D341Med (cell line): Measurements from ENCODE around the gene EPB41L1.
A peak's percentile ranks its signal among the peaks of the same experiment; 100 is the strongest.
"Not testable (repeated sequence)": the region's sequence is repeated elsewhere in the genome, so short reads cannot be mapped to it uniquely, and the experiment has no call there.

ENCODE experiments used
- DNase-seq: peaks from one replicate; pipeline ENCODE4 v3.0.0; 2012; ENCODE audit warnings: low spot score

The EPB41L1 gene

DNA sequence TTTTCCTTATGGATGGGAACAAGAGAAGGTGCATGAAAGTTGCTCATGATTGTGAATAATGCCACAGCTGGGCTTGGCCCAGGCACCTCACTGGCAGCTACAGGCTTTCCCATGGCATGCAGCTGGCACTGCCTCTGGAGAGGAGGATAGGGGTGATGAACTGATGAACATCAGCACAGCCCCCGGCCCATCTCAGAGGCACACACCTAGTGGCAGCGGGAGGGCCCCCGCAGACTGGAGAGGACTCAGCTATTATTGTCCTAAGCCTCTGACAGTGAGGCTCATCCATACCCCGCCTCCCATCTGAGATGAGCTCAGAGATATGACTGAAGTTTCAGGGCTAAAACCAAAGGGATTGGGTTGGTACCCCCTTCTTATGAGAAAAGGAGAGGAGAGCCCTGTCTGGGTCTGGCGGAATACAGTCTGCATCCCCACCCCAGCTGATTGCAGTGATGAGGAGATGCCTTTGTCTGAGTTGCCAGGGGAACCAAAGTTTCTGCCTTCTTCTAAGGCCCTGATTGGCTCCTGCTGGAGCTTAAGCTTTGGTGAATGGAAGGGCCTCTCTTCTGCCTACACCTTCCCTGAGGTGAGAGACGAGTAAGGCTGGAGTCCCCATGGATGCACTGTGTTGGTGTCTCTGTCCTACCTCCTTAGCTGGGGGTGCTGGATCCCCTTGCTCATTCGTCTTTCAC, 27.6 kb upstream of the EPB41L1 start:
- no peak for DNase-seq

DNA sequence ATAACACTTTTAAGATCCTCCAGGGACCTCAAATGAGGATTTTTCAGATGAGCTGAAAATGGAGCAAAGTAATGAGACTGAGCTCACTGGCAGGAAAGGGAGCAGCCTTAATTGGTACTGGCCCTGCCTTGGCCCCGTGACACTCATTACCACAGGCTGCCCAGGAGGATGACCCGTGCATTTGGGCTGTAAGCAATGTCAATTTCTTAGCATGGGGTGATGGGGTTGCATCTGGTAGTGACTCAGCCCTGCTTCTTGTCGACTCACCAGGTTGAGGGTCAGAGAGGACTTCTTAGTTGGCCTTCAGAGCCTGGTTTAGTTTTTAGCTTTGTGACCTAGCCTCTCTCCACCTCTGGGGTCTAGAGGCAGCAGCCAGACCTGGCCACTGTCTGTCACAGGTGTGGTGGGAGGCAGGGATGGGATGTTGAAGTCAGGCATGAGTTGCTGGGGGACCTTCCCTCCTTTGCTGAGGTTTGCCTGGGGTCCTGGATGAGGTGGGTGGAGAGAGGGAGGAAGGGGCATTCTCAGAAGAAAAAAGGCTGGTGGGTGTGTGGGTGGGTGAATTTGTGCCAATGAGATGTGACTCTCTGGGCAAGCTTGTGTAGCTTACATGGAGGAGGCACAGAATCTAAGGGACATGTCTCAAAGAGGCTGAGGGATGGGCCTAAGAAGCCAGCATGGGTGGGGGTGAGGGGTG, 25.9 kb upstream of the EPB41L1 start:
- DNase-seq = no peak

DNA sequence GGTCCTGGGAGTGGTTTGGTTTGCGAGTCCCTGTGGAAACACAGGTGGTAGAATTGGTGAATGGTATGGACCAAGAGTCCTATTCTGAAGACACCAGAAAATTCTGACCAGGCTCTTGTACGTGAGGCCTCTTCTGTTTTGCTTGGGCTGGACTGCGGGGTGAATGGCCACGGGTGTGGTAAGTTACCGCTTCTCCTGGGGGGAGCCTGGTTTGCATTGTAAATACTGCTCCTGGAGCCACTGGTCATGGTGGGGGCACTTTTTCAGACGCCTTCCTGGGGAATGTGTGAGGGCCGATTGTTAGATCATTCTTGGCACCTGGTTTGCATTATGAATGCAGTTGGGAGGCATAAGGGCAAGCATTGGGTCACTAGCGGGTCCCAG, 25.4 kb upstream of the EPB41L1 start:
- no peak for DNase-seq

DNA sequence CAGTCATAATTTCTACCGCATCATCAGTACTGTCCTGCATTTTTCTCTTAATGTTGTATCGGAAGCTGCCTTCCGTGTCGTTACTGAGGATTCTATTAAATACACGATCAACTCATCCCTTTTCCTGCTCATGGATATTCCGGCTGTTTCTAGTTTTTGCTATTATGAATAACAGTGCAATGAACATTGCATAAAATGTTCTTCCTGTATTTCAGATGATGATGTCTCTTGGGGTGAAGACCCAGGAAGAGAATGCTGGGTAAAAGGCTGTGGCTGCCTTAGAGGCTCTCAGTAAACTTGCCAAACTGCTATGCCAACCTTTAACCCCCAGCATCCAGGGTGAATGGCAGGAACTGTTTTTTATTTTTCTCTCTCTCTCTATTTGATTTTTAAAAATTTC, 24.1 kb upstream of the EPB41L1 start:
- DNase-seq = no peak

DNA sequence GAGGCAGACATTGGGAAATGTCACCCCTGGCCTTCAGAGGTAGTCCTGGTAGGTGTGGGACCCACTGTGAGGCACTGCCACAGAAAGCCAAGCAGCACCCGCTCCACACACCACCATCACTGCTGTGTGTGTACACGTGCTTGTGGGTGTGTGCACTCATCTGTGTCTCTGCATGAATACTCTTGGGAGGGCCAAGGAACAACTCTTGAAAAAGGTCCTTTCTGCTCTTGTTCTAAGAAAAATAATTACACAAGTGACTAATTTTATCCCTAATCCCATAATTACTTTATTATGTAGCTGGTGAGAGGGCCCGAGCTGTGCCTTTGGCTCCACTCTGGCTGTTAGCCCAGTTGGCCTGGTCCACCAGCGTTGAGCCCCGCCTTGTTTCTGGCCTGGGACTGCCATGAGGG, 21.7 kb upstream of the EPB41L1 start:
- peak; percentile 78 for DNase-seq

DNA sequence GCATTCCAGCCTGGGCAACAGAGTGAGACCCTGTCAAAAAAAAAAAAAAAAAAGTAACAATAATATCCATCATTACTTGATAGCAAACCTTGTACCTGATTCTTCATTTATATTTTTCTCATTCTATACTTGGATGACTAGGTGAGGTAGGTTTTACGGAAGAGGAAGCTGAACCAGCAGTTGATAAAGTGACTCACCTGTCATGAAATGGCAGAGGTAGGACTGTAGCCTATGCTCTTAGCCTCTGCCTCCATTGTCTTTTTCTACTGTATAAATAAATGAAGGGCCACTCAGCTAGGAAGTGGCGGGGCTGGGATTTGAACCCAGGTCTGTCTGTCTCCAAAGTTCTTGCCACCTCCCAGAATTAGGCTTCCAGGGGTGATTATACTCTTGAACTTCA, 20.7 kb upstream of the EPB41L1 start:
- no peak for DNase-seq

DNA sequence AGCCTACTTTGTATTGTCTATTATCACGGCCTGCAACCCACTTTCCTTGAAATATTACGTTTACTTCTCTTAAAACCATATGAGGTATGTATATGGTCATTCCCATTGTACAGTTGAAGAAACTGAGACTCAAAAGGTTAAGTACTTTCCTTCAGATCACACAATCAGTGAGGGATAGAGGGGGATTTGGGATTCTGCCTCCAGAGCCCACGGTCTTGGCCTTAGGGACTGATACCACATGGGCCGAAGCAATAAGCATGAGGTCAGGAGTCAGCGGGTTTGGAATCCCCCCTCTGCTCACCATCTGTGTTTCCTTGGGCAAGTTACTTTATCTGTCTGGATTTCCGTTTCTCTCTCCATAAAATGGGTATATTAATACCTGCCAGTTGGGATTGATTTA, 19.4 kb upstream of the EPB41L1 start:
- DNase-seq = no peak

DNA sequence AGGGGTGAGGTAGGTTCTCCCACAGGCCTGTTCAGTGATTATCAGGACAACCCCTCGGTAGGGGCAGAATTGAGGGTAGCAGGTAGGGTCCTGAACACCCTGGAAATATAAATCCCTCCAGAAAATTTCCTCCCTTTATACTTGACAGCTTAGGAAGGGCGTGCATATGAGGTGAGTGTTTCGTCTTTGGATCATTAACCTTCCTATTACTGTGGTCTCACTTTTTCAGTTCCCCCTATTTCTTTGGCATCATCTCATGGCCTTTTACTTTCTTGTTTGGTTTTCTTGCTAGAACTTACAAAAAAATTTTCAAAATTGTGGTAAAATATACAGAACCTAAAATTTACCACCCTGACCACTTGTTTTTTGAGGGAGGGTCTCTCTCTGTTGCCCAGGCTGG, 18.7 kb upstream of the EPB41L1 start:
- DNase-seq = no peak

DNA sequence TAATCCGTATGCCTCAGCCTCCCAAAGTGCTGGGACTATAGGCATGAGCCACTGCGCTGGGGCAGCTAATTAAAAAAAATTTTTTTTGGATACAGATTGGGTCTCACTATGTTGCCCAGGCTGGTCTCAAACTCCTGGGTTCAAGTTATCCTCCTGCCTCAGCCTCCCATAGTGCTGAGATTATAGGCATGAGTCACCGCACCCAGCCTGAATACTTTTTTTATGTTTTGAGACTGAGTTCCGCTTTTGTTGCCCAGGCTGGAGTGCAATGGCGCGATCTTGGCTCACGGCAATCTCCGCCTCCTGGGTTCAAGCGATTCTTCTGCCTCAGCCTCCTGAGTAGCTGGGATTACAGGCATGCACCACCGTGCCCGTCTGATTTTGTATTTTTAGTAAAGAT, 17.2 kb upstream of the EPB41L1 start:
- not testable (repeated sequence) for DNase-seq

DNA sequence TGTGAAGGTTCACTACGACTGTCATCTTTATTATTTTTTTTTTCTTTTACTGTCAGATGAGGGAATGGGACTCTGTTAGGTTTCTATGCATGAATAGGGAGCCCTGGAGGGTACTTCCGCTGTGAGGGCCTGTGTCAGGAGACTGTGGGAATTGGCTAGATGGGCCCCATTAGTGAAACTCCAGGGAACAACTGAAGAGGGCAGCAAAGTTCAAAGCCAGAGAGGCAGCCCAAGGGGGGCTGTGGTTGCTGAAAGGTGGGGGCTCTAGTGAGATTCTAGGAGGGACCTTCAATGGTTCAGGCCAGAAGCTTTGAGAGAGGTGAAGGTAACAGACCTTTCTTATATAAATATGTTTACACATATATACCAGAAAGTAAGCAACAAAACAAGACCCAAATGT, 13.2 kb upstream of the EPB41L1 start:
- no peak for DNase-seq

DNA sequence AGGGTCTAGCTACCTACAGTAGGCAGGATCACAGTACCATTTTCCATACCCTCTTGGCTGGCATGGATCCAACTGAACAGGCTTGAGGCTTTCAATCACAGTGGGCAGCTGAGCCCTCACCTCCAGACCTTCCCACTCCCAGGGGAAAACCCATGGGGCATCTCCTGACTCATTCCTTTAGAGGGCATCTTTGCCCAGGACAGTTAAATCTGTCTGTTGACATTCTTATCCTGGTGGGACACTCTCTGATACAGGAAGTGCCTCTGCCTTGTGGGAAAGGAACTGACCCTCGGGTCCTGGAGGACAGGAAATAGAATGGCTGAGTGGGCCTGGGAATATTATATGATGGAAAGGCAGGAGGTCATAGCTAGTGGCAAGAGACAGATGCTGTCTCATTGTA, 10.2 kb upstream of the EPB41L1 start:
- DNase-seq = no peak

DNA sequence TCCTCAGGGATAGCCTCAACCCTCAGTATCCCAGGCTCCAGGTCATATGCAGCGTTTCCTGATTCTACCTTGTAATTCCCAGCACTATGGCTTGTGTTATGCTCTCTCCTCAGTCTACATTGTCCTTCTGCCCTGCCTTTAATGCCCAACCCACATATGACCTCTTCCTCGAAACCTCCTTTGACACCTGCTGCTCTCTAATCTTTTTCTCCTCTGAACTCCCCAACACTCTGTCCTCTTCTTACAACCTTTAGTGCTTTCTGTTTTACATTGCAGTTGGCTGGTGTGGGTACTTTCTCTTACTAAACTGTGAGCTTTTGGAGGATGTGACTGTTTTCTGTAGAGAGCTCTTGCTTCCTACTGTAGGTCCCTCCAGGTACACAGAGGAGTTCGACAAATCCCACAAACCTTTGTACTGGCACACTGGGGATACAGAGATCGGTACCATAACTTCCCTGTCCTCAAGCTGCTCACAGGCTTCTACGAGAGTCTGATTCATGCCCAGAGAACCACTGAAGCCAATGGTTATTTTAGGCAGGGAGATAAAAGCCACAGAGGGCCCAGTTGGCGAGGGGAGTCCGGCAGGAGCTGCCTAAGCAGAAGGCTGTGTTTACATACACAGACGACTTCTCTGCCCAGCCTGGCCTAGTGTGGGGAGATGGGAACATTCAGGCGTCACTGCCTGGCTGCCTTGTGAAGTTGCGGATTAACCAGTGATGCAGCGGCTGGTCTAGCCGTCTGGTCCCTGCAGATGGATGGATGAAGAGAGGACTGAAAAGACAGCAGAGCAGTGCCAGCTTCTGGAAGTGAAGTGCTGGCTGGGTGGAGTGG, 8.4 kb upstream of the EPB41L1 start:
- DNase-seq = peak; percentile 62

DNA sequence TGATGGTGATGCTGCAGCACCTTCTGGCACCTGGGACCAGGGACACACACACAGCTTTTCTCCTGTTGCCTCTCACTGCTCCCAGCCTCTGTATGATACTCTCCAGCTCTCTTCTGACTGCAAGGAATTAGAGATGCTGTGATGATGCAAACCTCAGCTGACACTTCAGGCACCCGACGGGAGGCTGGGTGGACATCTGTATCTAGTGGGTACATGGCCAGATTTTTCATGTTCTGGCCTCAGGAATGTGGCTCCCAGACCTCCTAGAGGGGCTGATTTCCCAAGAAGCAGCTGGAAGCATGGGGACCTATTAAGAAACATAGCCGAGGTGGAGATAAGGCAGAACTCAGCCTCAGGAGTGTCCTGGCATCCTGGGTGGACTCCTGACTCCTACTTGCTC, 6.8 kb upstream of the EPB41L1 start:
- no peak for DNase-seq

DNA sequence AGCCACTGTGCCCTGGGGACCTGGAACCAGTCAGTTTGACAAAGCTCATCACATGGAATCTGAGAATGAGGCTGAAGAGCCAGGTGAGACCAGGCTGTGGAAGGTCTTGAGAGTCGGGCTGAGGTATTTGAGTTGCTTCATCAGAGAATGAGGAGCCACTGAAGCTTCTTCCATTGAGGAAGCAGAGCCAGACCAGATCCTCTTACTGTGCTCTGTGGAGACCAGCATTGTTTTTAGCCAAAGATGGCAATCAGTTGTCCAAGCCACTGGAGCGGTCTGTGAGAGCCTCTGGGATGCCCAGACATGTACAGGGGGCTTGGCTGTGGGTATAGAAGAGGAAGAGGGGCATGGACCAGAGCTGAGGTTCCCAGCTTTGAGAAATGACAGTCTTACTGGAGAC, 6.1 kb upstream of the EPB41L1 start:
- no peak for DNase-seq

DNA sequence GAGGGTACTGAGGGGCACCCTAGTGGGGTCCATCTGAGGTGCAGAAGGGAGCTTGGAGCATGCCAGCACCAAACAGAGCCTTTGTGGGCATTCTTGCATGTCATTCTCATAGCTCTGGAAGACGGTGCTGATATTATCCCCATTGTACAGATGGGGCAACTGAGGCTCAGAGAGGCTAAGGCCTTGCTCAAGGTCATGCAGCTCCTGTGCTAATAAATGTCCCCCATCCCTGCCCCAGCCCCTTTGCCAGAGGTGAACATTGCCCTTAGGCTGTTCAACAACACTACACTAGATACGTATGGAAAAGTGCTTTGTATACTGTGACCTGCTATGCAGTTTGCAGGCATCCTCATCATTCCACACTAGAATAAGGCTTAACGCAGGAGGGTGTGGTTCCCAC, 5.5 kb upstream of the EPB41L1 start:
- no peak for DNase-seq

DNA sequence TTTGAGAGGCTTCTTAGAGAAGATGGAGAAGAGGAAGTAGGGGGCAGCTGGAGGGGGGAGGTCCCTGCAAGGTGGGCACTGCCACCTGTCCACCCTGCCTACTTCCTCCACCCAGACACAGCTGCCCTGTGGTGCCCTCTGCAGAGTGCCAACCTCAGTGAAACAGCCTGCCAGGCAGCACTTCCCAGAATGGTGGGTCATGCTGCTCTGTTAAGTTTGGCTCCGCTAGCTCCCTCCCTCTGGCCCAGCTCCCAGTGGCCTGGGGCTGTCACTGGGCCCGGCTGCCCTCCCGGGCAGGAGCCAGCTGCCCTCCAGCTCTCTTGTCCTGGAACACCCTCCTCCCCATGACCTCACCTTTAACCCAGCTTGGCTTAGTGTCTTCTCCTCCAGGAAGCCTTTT, 5.1 kb upstream of the EPB41L1 start:
- DNase-seq = no peak

DNA sequence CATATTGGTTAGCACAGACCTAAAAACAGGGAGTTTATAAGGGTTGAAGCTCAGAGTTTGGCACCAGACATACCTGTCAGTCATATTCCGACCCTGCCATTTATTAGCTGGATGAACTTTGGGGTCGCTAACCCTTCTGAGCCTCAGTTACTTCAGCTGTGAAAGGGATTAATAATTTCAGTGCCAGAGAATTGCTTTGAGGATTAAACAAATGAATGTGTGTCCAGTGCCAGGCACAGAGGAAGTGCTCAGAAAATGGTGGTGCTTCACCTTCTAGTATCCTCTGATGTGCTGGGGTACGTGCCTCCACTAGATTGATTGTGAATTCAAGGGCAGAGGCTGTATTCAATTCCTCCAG, 4.1 kb upstream of the EPB41L1 start:
- DNase-seq = no peak

DNA sequence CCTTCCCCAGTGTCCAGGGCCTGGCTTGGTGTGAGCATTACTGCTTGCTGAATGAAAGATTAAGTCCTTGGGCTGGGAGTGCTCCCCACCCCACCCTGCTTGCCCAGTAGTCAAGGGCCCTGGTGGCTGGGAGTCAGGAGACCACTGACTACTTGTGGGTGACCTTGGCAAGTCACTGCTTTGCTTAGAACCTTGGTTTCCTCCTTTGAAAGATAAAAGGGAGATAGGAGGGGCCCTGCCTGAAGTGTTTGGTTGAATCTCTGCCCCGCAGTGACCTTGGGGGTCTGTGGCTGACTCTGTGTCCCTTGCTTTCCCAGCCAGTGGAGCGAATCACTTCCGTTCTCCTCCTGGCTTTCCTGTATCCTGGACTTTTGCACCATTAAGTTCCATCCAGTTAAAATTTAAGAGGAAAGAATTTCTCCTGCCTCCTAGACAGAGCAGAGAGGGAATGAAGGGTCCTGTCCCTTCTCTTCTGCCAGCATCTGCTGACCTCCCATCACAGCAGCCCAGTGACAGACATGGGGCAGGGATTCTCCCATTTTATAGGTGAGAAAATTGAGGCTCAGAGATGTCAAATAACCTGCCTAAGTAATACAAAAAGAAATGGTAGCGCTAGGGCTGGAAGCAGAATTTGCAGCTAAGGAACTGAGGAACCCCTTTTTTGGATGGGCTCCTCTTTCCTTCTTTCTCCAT, 3.5 kb upstream of the EPB41L1 start:
- DNase-seq = no peak

DNA sequence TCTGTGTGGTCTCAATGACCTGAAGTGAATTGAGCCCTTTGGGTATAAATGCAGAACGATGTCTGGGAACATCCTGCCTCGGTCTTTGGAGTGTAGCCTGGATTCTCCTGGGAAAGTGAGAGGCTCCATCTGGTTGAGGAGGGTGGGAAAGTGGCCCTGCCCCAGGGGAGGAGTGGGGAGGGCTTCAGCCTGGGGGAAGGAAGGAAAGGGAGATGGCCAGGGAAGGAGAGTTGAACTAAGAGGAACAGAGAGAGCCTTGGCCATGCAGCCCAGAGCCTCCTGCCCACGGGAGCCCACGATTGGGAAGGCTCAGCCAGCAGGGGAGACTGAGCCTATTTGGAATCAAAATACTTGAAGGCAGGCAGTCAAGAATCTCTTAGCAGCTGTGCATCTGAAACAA, 2.3 kb upstream of the EPB41L1 start:
- no peak for DNase-seq

DNA sequence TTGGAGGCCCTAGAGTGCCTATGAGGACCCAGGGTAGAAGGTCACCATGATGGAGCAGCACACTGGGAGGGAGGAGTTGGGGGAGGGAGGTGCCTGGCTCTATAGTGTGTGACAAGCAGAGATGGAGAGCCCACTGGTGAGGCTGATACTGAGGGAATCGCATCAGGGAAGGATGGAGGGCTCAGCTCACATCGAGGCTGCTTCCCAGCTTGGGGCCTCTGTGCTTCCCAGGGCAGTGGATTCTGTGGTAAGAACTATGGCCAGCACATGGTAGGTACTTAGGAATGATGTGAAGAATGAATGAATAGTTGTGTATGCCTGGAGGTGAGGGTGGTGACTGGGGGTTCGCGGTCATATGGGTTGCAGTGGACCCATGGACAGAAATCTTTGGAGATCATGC, 1.3 kb upstream of the EPB41L1 start:
- no peak for DNase-seq

DNA sequence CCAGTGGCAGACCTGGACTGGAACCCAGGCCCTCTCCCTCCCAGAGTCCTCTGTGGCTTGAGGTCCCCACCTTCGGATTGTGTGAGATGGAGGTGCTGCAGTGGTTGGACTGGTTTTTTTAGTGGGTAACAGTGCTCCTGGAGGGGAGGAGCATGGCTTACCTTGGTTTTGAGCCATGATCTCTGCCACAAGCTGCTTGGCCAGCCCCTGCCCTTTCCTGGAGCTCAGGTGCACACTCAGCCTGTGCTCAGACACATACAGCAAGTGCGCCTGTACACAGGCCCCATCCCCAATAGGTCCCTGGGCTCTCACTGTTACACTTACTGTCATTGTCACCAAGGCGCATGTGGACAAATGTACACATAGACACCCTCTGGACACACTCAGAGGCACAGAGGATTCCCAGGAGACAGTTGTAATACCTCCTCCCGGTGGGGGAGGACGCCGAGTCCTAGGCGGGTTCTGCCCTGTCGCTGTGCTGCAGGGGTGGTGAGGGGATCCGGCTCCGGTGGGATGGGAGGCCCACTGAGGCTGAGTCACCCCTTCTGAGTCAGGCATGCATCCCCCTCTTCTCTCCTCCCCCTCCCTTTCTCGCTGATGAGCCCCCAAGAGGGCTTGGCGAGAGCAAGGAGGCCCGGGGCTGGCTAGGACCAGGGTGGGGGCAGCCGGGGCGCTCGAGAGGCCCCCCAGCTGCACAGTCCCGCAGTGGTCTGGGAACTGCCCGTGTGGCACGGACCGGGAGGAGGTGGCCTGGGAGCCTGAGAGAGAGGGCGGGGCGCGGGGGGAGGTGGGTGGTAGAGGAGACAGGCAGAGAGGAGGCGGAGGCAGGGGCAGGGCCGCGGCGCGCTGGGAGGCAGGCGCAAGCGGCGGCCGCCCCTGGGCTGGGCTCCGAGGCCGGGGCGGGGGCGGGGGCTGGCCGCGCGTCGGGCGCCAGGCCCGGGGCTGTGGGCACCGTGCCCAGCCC, 522 bp upstream of the EPB41L1 start:
- DNase-seq = peak; percentile 94

DNA sequence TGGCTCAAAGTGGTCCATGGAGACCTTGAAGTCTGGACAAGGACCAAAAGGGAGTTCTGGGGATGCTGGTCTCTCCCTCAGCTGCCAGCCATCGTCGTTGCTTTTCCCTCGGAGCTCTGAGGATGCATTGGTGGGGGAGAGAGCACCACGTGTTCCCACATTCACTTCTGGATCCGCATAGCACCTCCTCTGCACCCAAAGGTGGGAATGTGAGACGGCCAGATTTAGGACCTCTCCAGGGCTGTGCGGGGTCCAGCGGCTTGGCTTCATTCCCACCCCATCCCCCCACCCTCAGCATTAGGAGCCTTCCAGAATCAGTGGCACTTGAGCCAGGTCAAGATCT, 1.1 kb downstream of the EPB41L1 start:
- no peak for DNase-seq
